T-helper 1 cell treated with Interleukin-12 subunit alpha and Interleukin-12 subunit beta and Interleukin-4 antibody, amounts not matched to agents 30 ng/mL and 1 ng/mL, for 36 hours (primary cell): ENCODE results near the gene KRTAP21-1. TPM values are rescaled to one million over a fixed set of nuclear protein-coding genes. Genes with fewer than 3 reads are reported as not detected.
"Not testable (repeated sequence)": the region's sequence is repeated elsewhere in the genome, so short reads cannot be mapped to it uniquely, and the experiment has no call there.

Source experiments
- intact Hi-C: fragments of 100-400 bp; cut with micrococcal nuclease; formaldehyde crosslinking; loops from one replicate; pipeline ENCODE4 v1.15.1; 2024
- total RNA-seq: library from RNA; stranded (reverse); gene quantifications from 2 replicates; pipeline ENCODE4 v1.2.3, GENCODE V29; 2022

Gene KRTAP21-1
- total RNA-seq: not detected in 2 replicates

- intact Hi-C loops: not testable (repeated sequence)
These were observed at the start of gene KRTAP21-1 for GRCh38 chr21:30755328-30755727. Gene KRTAP21-1 (minus strand): TSS chr21:30755428. CDS start chr21:30755378, 50 bp downstream.

GRCh38 chr21:30800605-30801004 lies 45.4 kb upstream of the KRTAP21-1 start:
- intact Hi-C loops: no loop called here

- intact Hi-C loops: no loop called here
These were observed 38.5 kb upstream of the KRTAP21-1 start for GRCh38 chr21:30793581-30794314.

GRCh38 chr21:30779249-30779648 lies 24.0 kb upstream of the KRTAP21-1 start:
- intact Hi-C loops: no loop called here

GRCh38 chr21:30769724-30770431 lies 14.7 kb upstream of the KRTAP21-1 start:
- intact Hi-C loops: no loop called here

GRCh38 chr21:30760776-30761175 lies 5.5 kb upstream of the KRTAP21-1 start:
- intact Hi-C loops: no loop called here

GRCh38 chr21:30758306-30758705 lies 3.1 kb upstream of the KRTAP21-1 start:
- intact Hi-C loops: no loop called here

GRCh38 chr21:30747159-30747558 lies 8.1 kb downstream of the KRTAP21-1 start, which contains the start of gene KRTAP21-2:
Gene KRTAP21-2 (minus strand): TSS chr21:30747259. CDS start chr21:30747202, 57 bp downstream.
- intact Hi-C loops: no loop called here

- intact Hi-C loops: no loop called here
These were observed 14.8 kb downstream of the KRTAP21-1 start for GRCh38 chr21:30740462-30740861.

- intact Hi-C loops: no loop called here
These were observed 22.2 kb downstream of the KRTAP21-1 start for GRCh38 chr21:30733026-30733425.

- intact Hi-C loops: no loop called here
These were observed 28.5 kb downstream of the KRTAP21-1 start for GRCh38 chr21:30726726-30727125.

GRCh38 chr21:30719401-30719800 lies 35.8 kb downstream of the KRTAP21-1 start:
- intact Hi-C loops: loop anchor here (5.0 to 10.0 kb wide), 3 partner anchors 465 to 1647 kb away; partner anchors contain the start of gene CCT8

GRCh38 chr21:30718239-30718909 lies 36.9 kb downstream of the KRTAP21-1 start, which contains the start of gene KRTAP21-3:
Gene KRTAP21-3 (minus strand): TSS chr21:30718777. CDS start chr21:30718759, 18 bp downstream.
- intact Hi-C loops: loop anchor here (1.0 to 10.0 kb wide), 5 partner anchors 414 to 1646 kb away; partner anchors contain the start of gene CCT8

- intact Hi-C loops: loop anchor here (1.0 to 10.0 kb wide), 4 partner anchors 39 to 1645 kb away; partner anchors contain the start of gene CCT8
These were observed 38.1 kb downstream of the KRTAP21-1 start for GRCh38 chr21:30717105-30717504.

GRCh38 chr21:30714946-30715345 lies 40.3 kb downstream of the KRTAP21-1 start:
- intact Hi-C loops: loop anchor here (5.0 to 10.0 kb wide), 3 partner anchors 470 to 1643 kb away; partner anchors contain the start of gene CCT8

GRCh38 chr21:30714456-30714855 lies 40.8 kb downstream of the KRTAP21-1 start:
- intact Hi-C loops: loop anchor here (10.0 kb wide), 2 partner anchors 470 to 640 kb away; no protein-coding TSS in a partner anchor

GRCh38 chr21:30713766-30714165 lies 41.5 kb downstream of the KRTAP21-1 start:
- intact Hi-C loops: loop anchor here (10.0 kb wide), 2 partner anchors 471 to 641 kb away; no protein-coding TSS in a partner anchor

- intact Hi-C loops: loop anchor here (10.0 kb wide), 2 partner anchors 474 to 644 kb away; no protein-coding TSS in a partner anchor
These were observed 44.7 kb downstream of the KRTAP21-1 start for GRCh38 chr21:30710499-30710898.

GRCh38 chr21:30707409-30707808 lies 47.8 kb downstream of the KRTAP21-1 start:
- intact Hi-C loops: no loop called here
